ENCODE data around the gene GRSF1.

GRSF1 gene

GRCh38 chr4:70844180-70844579 lies 4.5 kb upstream of the GRSF1 start:
- WGBS, 2 donors (ENCODE audit: extremely low coverage in 2 of 2, insufficient read length in 2 of 2, insufficient replicate concordance in 1 of 2), result no CpG with 5 or more reads among the region's 9 CpGs
- Histone ChIP-seq H2BK15ac (ENCODE audit: low read length) (no peak overlapping the region), H3K27me3 (ENCODE audit: control insufficient read depth in 3 of 3, insufficient read depth in 3 of 3, low read depth in 1 of 3, low read length in 3 of 3) (no peaks in the 10 kb centered on the region), H3K4ac (ENCODE audit: low read length) (no peak overlapping the region), H4K91ac (ENCODE audit: low read depth, low read length, poor library complexity) (no peak overlapping the region), H2AK5ac (ENCODE audit: low read depth, low read length) (no peak overlapping the region), H3K9ac (ENCODE audit: low read depth, low read length, poor library complexity) (no peak overlapping the region), H2AFZ (ENCODE audit: low read length) (no peak overlapping the region), H3K36me3 (replicated peaks in 1 of 2; ENCODE audit: control insufficient read depth in 2 of 2, insufficient read depth in 2 of 2, low read length in 2 of 2) (no peaks in the 10 kb centered on the region), H2BK5ac (ENCODE audit: low read length) (no peak overlapping the region), H3K27ac (replicated peaks; ENCODE audit: low read length) (no peak overlapping the region), H3K79me1 (ENCODE audit: low read depth, low read length) (peaks cover 2% of the 10 kb centered on the region), H3K18ac (ENCODE audit: low read length) (no peak overlapping the region), H3K4me1 (ENCODE audit: control insufficient read depth in 2 of 2, insufficient read depth in 1 of 2, low read depth in 1 of 2, low read length in 2 of 2) (no peaks in the 10 kb centered on the region), H3K9me3 (replicated peaks in 1 of 2; ENCODE audit: control insufficient read depth in 2 of 2, insufficient read depth in 1 of 2, low read depth in 1 of 2, low read length in 2 of 2) (no peaks in the 10 kb centered on the region), H2BK120ac (ENCODE audit: low read depth, low read length) (no peak overlapping the region), H4K8ac (ENCODE audit: low read depth, low read length) (no peak overlapping the region), H3K23ac (ENCODE audit: low read depth, low read length, poor library complexity) (no peak overlapping the region), H3K14ac (ENCODE audit: low read length) (no peak overlapping the region), H3K4me2 (ENCODE audit: insufficient read depth, low read length, poor library complexity, severe bottlenecking) (no peak overlapping the region), H3K4me3 (ENCODE audit: low read length in 2 of 2) (no peak overlapping the region), H2BK12ac (ENCODE audit: low read length) (no peak overlapping the region)
- no peak for DNase-seq (ENCODE audit: low spot score)

- H3K27me3 ChIP-seq (ENCODE audit: control insufficient read depth in 3 of 3, insufficient read depth in 3 of 3, low read depth in 1 of 3, low read length in 3 of 3), result no peaks in the 10 kb centered on the region
- no peak for DNase-seq (ENCODE audit: low spot score)
- H3K18ac ChIP-seq (ENCODE audit: low read length), result no peak overlapping the region
- H3K4me3 ChIP-seq (ENCODE audit: low read length in 2 of 2), result no peak overlapping the region
- H4K8ac ChIP-seq (ENCODE audit: low read depth, low read length), result no peak overlapping the region
- H3K36me3 ChIP-seq (replicated peaks in 1 of 2; ENCODE audit: control insufficient read depth in 2 of 2, insufficient read depth in 2 of 2, low read length in 2 of 2), result no peaks in the 10 kb centered on the region
- no peak overlapping the region for H3K23ac ChIP-seq (ENCODE audit: low read depth, low read length, poor library complexity)
- H3K4me1 ChIP-seq (ENCODE audit: control insufficient read depth in 2 of 2, insufficient read depth in 1 of 2, low read depth in 1 of 2, low read length in 2 of 2), result no peaks in the 10 kb centered on the region
- H3K9ac ChIP-seq (ENCODE audit: low read depth, low read length, poor library complexity), result no peak overlapping the region
- no peak overlapping the region for H3K14ac ChIP-seq (ENCODE audit: low read length)
- H2BK120ac ChIP-seq (ENCODE audit: low read depth, low read length), result no peak overlapping the region
- no peak overlapping the region for H2BK12ac ChIP-seq (ENCODE audit: low read length)
- no peak overlapping the region for H2AK5ac ChIP-seq (ENCODE audit: low read depth, low read length)
- no peak overlapping the region for H2AFZ ChIP-seq (ENCODE audit: low read length)
- H3K79me1 ChIP-seq (ENCODE audit: low read depth, low read length), result peaks cover 2% of the 10 kb centered on the region
- no peaks in the 10 kb centered on the region for H3K9me3 ChIP-seq (replicated peaks in 1 of 2; ENCODE audit: control insufficient read depth in 2 of 2, insufficient read depth in 1 of 2, low read depth in 1 of 2, low read length in 2 of 2)
- no peak overlapping the region for H2BK5ac ChIP-seq (ENCODE audit: low read length)
- no CpG with 5 or more reads among the region's 6 CpGs for WGBS, 2 donors (ENCODE audit: extremely low coverage in 2 of 2, insufficient read length in 2 of 2, insufficient replicate concordance in 1 of 2)
- H3K4ac ChIP-seq (ENCODE audit: low read length), result no peak overlapping the region
- H3K4me2 ChIP-seq (ENCODE audit: insufficient read depth, low read length, poor library complexity, severe bottlenecking), result no peak overlapping the region
- no peak overlapping the region for H4K91ac ChIP-seq (ENCODE audit: low read depth, low read length, poor library complexity)
- H2BK15ac ChIP-seq (ENCODE audit: low read length), result no peak overlapping the region
- no peak overlapping the region for H3K27ac ChIP-seq (replicated peaks; ENCODE audit: low read length)
Observed at GRCh38 chr4:70842761-70843435, 3.2 kb upstream of the GRSF1 start.

GRCh38 chr4:70841951-70842350 lies 2.3 kb upstream of the GRSF1 start:
- no CpG with 5 or more reads among the region's 1 CpG for WGBS, 2 donors (ENCODE audit: extremely low coverage in 2 of 2, insufficient read length in 2 of 2, insufficient replicate concordance in 1 of 2)
- Histone ChIP-seq H3K36me3 (replicated peaks in 1 of 2; ENCODE audit: control insufficient read depth in 2 of 2, insufficient read depth in 2 of 2, low read length in 2 of 2) (peaks cover 0 to 6% of the 10 kb centered on the region in 2 donors), H3K4me3 (ENCODE audit: low read length in 2 of 2) (no peak overlapping the region), H2BK5ac (ENCODE audit: low read length) (no peak overlapping the region), H2BK15ac (ENCODE audit: low read length) (no peak overlapping the region), H3K27ac (replicated peaks; ENCODE audit: low read length) (no peak overlapping the region), H3K9me3 (replicated peaks in 1 of 2; ENCODE audit: control insufficient read depth in 2 of 2, insufficient read depth in 1 of 2, low read depth in 1 of 2, low read length in 2 of 2) (no peaks in the 10 kb centered on the region), H3K4ac (ENCODE audit: low read length) (no peak overlapping the region), H2AFZ (ENCODE audit: low read length) (peak overlapping the region; percentile 81), H3K4me1 (ENCODE audit: control insufficient read depth in 2 of 2, insufficient read depth in 1 of 2, low read depth in 1 of 2, low read length in 2 of 2) (no peaks in the 10 kb centered on the region), H2AK5ac (ENCODE audit: low read depth, low read length) (no peak overlapping the region), H4K8ac (ENCODE audit: low read depth, low read length) (no peak overlapping the region), H3K9ac (ENCODE audit: low read depth, low read length, poor library complexity) (no peak overlapping the region), H4K91ac (ENCODE audit: low read depth, low read length, poor library complexity) (no peak overlapping the region), H3K27me3 (ENCODE audit: control insufficient read depth in 3 of 3, insufficient read depth in 3 of 3, low read depth in 1 of 3, low read length in 3 of 3) (no peaks in the 10 kb centered on the region), H3K18ac (ENCODE audit: low read length) (no peak overlapping the region), H3K79me1 (ENCODE audit: low read depth, low read length) (peaks cover 2% of the 10 kb centered on the region), H3K23ac (ENCODE audit: low read depth, low read length, poor library complexity) (no peak overlapping the region), H3K4me2 (ENCODE audit: insufficient read depth, low read length, poor library complexity, severe bottlenecking) (no peak overlapping the region), H2BK120ac (ENCODE audit: low read depth, low read length) (no peak overlapping the region), H3K14ac (ENCODE audit: low read length) (no peak overlapping the region), H2BK12ac (ENCODE audit: low read length) (no peak overlapping the region)
- no peak for DNase-seq (ENCODE audit: low spot score)

- H2BK120ac ChIP-seq (ENCODE audit: low read depth, low read length), result no peak overlapping the region
- no peak overlapping the region for H3K14ac ChIP-seq (ENCODE audit: low read length)
- no peaks in the 10 kb centered on the region for H3K4me1 ChIP-seq (ENCODE audit: control insufficient read depth in 2 of 2, insufficient read depth in 1 of 2, low read depth in 1 of 2, low read length in 2 of 2)
- H3K27ac ChIP-seq (replicated peaks; ENCODE audit: low read length), result no peak overlapping the region
- DNase-seq (ENCODE audit: low spot score), result no peak
- H3K36me3 ChIP-seq (replicated peaks in 1 of 2; ENCODE audit: control insufficient read depth in 2 of 2, insufficient read depth in 2 of 2, low read length in 2 of 2), result peaks cover 0 to 13% of the 10 kb centered on the region in 2 donors
- H3K4me3 ChIP-seq (ENCODE audit: low read length in 2 of 2), result no peak overlapping the region
- H3K27me3 ChIP-seq (ENCODE audit: control insufficient read depth in 3 of 3, insufficient read depth in 3 of 3, low read depth in 1 of 3, low read length in 3 of 3), result no peaks in the 10 kb centered on the region
- H2AK5ac ChIP-seq (ENCODE audit: low read depth, low read length), result no peak overlapping the region
- peak overlapping the region; percentile 81 for H2AFZ ChIP-seq (ENCODE audit: low read length)
- no peak overlapping the region for H4K8ac ChIP-seq (ENCODE audit: low read depth, low read length)
- no peak overlapping the region for H3K18ac ChIP-seq (ENCODE audit: low read length)
- peaks cover 2% of the 10 kb centered on the region for H3K79me1 ChIP-seq (ENCODE audit: low read depth, low read length)
- no peak overlapping the region for H3K4ac ChIP-seq (ENCODE audit: low read length)
- H3K9me3 ChIP-seq (replicated peaks in 1 of 2; ENCODE audit: control insufficient read depth in 2 of 2, insufficient read depth in 1 of 2, low read depth in 1 of 2, low read length in 2 of 2), result no peaks in the 10 kb centered on the region
- H2BK12ac ChIP-seq (ENCODE audit: low read length), result no peak overlapping the region
- no peak overlapping the region for H4K91ac ChIP-seq (ENCODE audit: low read depth, low read length, poor library complexity)
- H3K4me2 ChIP-seq (ENCODE audit: insufficient read depth, low read length, poor library complexity, severe bottlenecking), result no peak overlapping the region
- H3K9ac ChIP-seq (ENCODE audit: low read depth, low read length, poor library complexity), result no peak overlapping the region
- no peak overlapping the region for H2BK15ac ChIP-seq (ENCODE audit: low read length)
- H2BK5ac ChIP-seq (ENCODE audit: low read length), result no peak overlapping the region
- H3K23ac ChIP-seq (ENCODE audit: low read depth, low read length, poor library complexity), result no peak overlapping the region
Observed at GRCh38 chr4:70841211-70841610, 1.5 kb upstream of the GRSF1 start.
